Naive thymus-derived CD8-positive, alpha-beta T cell (primary cell): Measurements from ENCODE around the gene ISOC1. TPM values are rescaled to one million over a fixed set of nuclear protein-coding genes. Genes with fewer than 3 reads are reported as not detected.

Experiments used
- ATAC-seq, 2 donors: fragments of 150-1000 bp; cut with Tn5 transposase in 1 of 2; sonication (Bioruptor Pico), chemical (Tn5 transposase) in 1 of 2; 1 replicate in 1 of 2; 2 replicates in 1 of 2; pipeline ENCODE4 v1.10.0; 2021; ENCODE audit warnings: mild to moderate bottlenecking in 2 of 2, moderate library complexity in 2 of 2
- POLR2A ChIA-PET: fragments of 350-600 bp; sonication (Branson Sonifier 250); formaldehyde crosslinking; loops from one replicate; lab custom pipeline; 2021; ENCODE audit warnings: antibody characterized with exemption; lab: Charles Lee
- DNase-seq, 10 donors: peaks; one replicate each; pipeline versions ENCODE4 v3.0.0 to v3.0.0-alpha.2; 2020 to 2022
- H3K27ac Mint-ChIP-seq, 10 donors: one replicate each; pipeline ENCODE4 v1.8.0; 2020 to 2022; ENCODE audit warnings: mild to moderate bottlenecking in 10 of 10, mixed read lengths in 10 of 10, moderate library complexity in 4 of 10, inconsistent platforms in 1 of 10
- H3K27me3 Mint-ChIP-seq, 5 donors: one replicate each; pipeline ENCODE4 v1.8.0; 2021 to 2022; ENCODE audit warnings: mixed read lengths in 5 of 5
- H3K36me3 Mint-ChIP-seq, 3 donors: one replicate each; pipeline ENCODE4 v1.8.0; 2020 to 2022; ENCODE audit warnings: mixed read lengths in 3 of 3, mild to moderate bottlenecking in 2 of 3, inconsistent platforms in 1 of 3
- H3K4me1 Mint-ChIP-seq, 4 donors: one replicate each; pipeline ENCODE4 v1.8.0; 2021 to 2022; ENCODE audit warnings: mixed read lengths in 4 of 4
- H3K4me3 Mint-ChIP-seq, 10 donors: one replicate each; pipeline ENCODE4 v1.8.0; 2020 to 2022; ENCODE audit warnings: mild to moderate bottlenecking in 10 of 10, mixed read lengths in 10 of 10, moderate library complexity in 6 of 10, inconsistent platforms in 1 of 10
- H3K9me3 Mint-ChIP-seq, 9 donors: one replicate each; pipeline ENCODE4 v1.8.0; 2020 to 2022; ENCODE audit warnings: mixed read lengths in 9 of 9, mild to moderate bottlenecking in 3 of 9, inconsistent platforms in 1 of 9, moderate library complexity in 1 of 9
- polyA plus RNA-seq, 3 donors: library from polyadenylated mRNA; unstranded; fragments of 300-500 nt; fragmentation: Illumina TruSeq; gene quantifications; one replicate each; pipeline ENCODE4 v1.2.3, GENCODE V29; 2021
- total RNA-seq, 8 experiments: library from RNA in 2 of 8; stranded (reverse) in 2 of 8; gene quantifications; one replicate each; pipeline ENCODE4 v1.2.3 and lab custom pipeline; 2021 to 2026

The ISOC1 gene
- total RNA-seq = 10 to 100 TPM; 11.8 to 12.8 TPM
- 10 to 100 TPM; 26.0 to 34.6 (median 29.9) TPM for polyA plus RNA-seq
- total RNA-seq (lab: John Stamatoyannopoulos, UW) = 6.9 to 22.8 (median 13.7) reads per million in 6 experiments

DNA sequence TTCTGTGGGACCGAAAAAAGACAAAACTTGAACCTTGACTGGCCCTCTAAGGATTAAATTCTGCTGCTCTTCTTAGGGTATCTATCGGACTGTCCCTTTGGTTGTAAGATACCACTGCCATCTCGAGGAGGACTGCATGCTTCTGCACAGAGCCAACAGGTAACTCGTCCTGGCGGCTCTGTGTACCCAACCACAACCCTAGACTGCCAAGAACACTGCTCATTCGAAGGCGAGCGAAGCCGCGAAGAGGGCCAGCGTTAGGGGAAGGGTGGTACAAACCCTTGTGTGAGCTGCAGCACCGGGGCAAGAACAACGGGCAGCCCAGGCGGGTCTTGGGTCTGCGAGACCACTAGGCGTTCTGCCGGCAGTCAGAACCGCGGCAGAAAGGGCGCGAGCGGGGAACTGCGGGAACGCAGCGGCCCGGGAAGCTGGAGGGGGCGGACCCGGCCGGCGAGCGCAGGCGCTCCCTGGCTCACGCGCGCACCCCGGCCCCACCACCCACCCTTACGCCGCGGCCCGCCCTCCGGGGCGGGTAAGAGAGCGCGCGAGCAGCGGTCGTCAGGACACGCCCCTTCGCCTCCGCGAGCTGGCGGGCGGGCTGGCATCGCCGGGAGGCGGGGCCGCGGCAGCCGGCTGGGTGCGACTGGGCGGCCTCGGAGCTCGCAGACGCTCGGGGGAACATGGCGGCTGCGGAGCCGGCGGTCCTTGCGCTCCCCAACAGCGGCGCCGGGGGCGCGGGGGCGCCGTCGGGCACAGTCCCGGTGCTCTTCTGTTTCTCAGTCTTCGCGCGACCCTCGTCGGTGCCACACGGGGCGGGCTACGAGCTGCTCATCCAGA is at the start of gene ISOC1:
ISOC1 (plus strand) TSS at position 663 of the 837 bp plus-strand sequence; CDS start at position 681, 18 bp downstream.
- POLR2A ChIA-PET = interaction anchor here (0.6 to 0.8 kb wide), 2 partner anchors 17 to 1577 kb away, joined by 3 to 4 read pairs; partner anchors contain the start of gene PRRC1
- Mint-ChIP-seq H3K27me3 (peaks cover 0 to 19% (median 15%) of the 10 kb centered on the region in 5 donors), H3K4me1 (peaks cover 9 to 45% (median 37%) of the 10 kb centered on the region in 4 donors), H3K36me3 (no peaks in the 10 kb centered on the region), H3K27ac (peak within 1 kb of the TSS; percentile 69 to 93 (median 90)), H3K4me3 (peak within 1 kb of the TSS; percentile 83 to 94 (median 90)), H3K9me3 (no peaks in the 10 kb centered on the region)
- peak; percentile 88 to 89 for ATAC-seq
- peak; percentile 85 to 95 (median 92) for DNase-seq

DNA sequence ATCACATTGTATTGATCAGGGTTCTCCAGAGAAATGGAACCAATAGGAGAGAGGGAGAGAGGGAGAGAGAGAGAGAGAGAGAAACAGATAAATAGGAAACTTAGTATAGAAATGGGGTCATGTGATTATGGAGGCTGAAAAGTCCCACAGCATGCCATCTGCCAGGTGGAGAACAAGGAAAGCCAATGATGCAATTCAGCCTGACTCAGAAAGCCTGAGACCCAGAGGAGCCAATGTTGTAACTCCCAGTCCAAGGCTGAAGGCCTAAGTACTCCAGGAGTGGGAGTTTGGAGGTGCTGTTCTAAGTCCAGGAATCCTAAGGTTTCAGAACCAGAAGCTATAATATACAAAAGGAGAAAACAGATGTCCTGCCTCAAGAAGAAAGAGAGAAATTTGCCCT is 48.4 kb upstream of the ISOC1 start:
- no peak for ATAC-seq
- no peak overlapping the region for H3K4me3 Mint-ChIP-seq
- H3K9me3 Mint-ChIP-seq = peaks cover 3 to 33% (median 18%) of the 10 kb centered on the region in 9 donors
- H3K4me1 Mint-ChIP-seq = no peaks in the 10 kb centered on the region
- POLR2A ChIA-PET = no interaction called here
- peaks cover 0 to 13% (median 3%) of the 10 kb centered on the region in 3 donors for H3K36me3 Mint-ChIP-seq
- H3K27me3 Mint-ChIP-seq = peaks cover 0 to 11% (median 5%) of the 10 kb centered on the region in 5 donors
- DNase-seq = no peak
- no peak overlapping the region for H3K27ac Mint-ChIP-seq

DNA sequence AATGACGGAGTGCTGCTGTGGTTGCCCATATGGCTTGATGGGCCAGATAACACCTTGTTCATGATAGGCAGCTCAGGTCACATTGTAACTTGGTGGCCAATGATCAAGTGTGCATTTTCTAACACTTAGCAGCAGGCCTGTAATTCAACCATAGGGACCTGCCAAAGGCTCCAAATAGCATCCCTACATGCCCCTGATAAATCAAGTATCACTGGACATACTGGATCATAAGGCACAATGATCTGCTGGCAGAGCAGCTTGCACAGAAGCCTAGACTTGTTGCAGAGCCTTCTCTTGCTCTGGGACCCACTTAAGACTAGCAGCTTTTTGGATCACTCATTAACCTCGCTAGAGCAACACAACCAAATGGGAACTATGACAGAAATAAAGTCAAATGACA is 46.0 kb upstream of the ISOC1 start:
- Mint-ChIP-seq H3K36me3 (peaks cover 0 to 13% (median 3%) of the 10 kb centered on the region in 3 donors), H3K9me3 (peaks cover 2 to 27% (median 14%) of the 10 kb centered on the region in 9 donors), H3K4me1 (no peaks in the 10 kb centered on the region), H3K4me3 (no peak overlapping the region), H3K27me3 (peaks cover 0 to 16% (median 3%) of the 10 kb centered on the region in 5 donors), H3K27ac (no peak overlapping the region)
- ATAC-seq = no peak
- POLR2A ChIA-PET = no interaction called here
- no peak for DNase-seq

DNA sequence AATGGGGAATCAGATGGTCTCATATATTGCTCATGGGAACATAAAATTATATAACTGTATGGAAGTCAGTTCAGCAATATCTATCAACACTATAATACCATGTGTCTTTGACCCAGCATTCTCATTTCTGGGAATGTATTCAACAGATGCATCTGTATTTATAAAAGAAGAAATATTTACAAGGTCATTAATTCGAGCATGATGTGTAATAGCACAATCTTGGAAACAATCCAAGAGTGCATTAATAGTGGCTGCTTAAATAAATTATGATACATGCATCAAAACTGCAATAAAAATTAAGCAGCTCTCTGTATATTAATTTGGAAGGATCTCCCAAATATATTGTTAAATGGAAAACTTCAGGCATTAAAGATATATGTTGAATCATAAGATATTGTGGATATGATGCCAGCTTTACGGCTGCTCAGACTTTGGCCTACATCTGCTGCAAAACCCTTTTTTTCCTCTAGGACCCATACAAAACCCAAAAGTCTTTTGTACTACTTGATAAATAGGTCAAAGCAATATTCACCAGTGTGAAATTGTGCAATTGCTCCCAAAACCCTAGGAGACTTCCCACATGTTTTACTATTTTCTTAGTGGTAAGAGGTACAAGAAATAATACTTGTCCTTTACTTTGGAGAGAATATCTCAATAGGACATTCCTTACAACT is 45.3 kb upstream of the ISOC1 start:
- DNase-seq (no peak), ATAC-seq (no peak)
- Mint-ChIP-seq H3K36me3 (peaks cover 0 to 11% (median 2%) of the 10 kb centered on the region in 3 donors), H3K4me1 (no peaks in the 10 kb centered on the region), H3K9me3 (peaks cover 2 to 21% (median 8%) of the 10 kb centered on the region in 9 donors), H3K4me3 (no peak overlapping the region), H3K27me3 (peaks cover under 1 to 16% (median 3%) of the 10 kb centered on the region in 5 donors), H3K27ac (no peak overlapping the region)
- POLR2A ChIA-PET = no interaction called here

DNA sequence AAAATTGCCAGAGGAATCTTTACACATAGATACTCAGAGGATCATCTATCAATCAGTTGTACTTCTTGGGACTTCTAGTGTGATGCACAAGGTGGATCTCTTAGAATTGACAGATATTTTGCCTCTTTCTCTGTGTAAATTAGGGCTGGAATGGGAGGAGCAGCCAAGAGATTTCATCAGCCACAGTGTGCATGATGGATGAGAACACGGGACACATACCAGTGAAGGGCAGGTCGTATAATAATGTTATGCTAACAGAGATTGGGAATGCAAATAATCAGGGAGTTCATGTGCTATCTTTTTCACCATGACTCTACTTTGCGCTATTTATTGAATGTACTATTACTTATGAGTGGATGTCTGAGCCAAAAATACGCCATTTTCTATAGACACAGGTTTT is 43.3 kb upstream of the ISOC1 start:
- DNase-seq (no peak), ATAC-seq (no peak)
- POLR2A ChIA-PET = no interaction called here
- H3K36me3 Mint-ChIP-seq = no peaks in the 10 kb centered on the region
- H3K4me3 Mint-ChIP-seq = no peak overlapping the region
- peaks cover 0 to 4% (median under 1%) of the 10 kb centered on the region in 9 donors for H3K9me3 Mint-ChIP-seq
- H3K4me1 Mint-ChIP-seq = no peaks in the 10 kb centered on the region
- no peak overlapping the region for H3K27ac Mint-ChIP-seq
- peaks cover 8 to 31% (median 9%) of the 10 kb centered on the region in 5 donors for H3K27me3 Mint-ChIP-seq

DNA sequence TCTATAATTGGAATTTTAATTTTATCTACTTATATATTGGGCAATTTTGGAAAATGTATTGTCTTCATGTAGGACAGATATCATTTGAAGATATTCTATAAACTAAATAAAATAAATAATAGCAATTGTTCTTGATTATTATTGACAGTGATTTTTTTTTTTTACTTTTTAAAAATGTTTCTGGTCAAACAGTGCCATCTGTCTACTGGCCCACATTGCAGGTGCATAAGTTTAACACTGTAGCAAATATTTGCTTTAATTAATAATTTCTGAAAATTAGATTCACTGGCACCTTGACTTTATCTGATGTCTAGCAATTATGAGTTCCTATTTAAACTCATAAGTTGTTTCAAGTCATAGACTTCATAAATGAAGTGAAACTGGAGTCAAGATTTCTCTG is 41.1 kb upstream of the ISOC1 start:
- Mint-ChIP-seq H3K4me3 (no peak overlapping the region), H3K27me3 (peaks cover 16 to 53% (median 19%) of the 10 kb centered on the region in 5 donors), H3K4me1 (no peaks in the 10 kb centered on the region), H3K36me3 (peaks cover 0 to 8% (median 4%) of the 10 kb centered on the region in 3 donors), H3K9me3 (peaks cover 0 to 15% (median 7%) of the 10 kb centered on the region in 9 donors), H3K27ac (no peak overlapping the region)
- ATAC-seq (no peak), DNase-seq (no peak)
- POLR2A ChIA-PET = no interaction called here

DNA sequence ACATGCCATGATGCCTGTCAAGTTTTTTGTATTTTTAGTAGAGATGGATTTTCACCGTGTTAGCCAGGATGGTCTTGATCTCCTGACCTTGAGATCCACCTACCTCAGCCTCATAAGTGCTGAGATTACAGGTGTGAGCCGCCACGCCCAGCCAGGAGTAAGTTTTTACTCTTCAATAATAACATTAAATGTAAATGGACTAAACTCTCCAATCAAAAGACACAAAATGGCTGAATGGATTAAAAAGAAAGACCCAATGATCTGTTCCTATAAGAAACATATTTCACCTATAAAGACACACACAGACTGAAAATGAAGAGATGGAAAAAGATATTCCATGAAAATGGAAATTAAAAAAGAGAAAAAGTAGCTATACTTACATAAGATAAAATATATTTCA is 37.2 kb upstream of the ISOC1 start:
- POLR2A ChIA-PET = no interaction called here
- Mint-ChIP-seq H3K36me3 (peaks cover 0 to 8% (median 4%) of the 10 kb centered on the region in 3 donors), H3K9me3 (peaks cover 0 to 15% (median 7%) of the 10 kb centered on the region in 9 donors), H3K4me3 (no peak overlapping the region), H3K27ac (no peak overlapping the region), H3K4me1 (no peaks in the 10 kb centered on the region), H3K27me3 (peaks cover 16 to 42% (median 24%) of the 10 kb centered on the region in 5 donors)
- ATAC-seq (no peak), DNase-seq (no peak)

DNA sequence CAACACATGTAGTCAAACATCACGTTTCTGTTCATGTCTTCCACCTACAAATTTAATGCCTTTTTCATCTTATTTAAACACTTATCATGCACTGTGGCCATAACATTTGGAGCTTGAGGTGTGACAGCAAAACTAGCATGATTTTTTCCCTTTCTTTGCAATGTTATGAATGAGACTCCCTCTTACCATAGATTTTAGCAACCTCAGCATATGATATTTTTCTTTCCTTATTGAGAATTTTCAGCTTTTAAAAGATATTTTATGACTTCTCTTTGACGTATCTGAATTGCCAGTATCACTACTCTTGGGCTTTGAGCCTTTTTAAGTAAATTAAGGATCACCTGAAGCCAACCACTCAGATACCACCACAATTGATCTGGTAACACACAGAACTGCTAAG is 32.7 kb upstream of the ISOC1 start:
- no peak overlapping the region for H3K4me3 Mint-ChIP-seq
- H3K4me1 Mint-ChIP-seq = no peaks in the 10 kb centered on the region
- H3K27ac Mint-ChIP-seq = no peak overlapping the region
- peaks cover 5 to 21% (median 10%) of the 10 kb centered on the region in 5 donors for H3K27me3 Mint-ChIP-seq
- no peak for ATAC-seq
- peaks cover 0 to 8% (median under 1%) of the 10 kb centered on the region in 9 donors for H3K9me3 Mint-ChIP-seq
- peaks cover 0 to 4% (median 4%) of the 10 kb centered on the region in 3 donors for H3K36me3 Mint-ChIP-seq
- no peak for DNase-seq
- POLR2A ChIA-PET = no interaction called here

DNA sequence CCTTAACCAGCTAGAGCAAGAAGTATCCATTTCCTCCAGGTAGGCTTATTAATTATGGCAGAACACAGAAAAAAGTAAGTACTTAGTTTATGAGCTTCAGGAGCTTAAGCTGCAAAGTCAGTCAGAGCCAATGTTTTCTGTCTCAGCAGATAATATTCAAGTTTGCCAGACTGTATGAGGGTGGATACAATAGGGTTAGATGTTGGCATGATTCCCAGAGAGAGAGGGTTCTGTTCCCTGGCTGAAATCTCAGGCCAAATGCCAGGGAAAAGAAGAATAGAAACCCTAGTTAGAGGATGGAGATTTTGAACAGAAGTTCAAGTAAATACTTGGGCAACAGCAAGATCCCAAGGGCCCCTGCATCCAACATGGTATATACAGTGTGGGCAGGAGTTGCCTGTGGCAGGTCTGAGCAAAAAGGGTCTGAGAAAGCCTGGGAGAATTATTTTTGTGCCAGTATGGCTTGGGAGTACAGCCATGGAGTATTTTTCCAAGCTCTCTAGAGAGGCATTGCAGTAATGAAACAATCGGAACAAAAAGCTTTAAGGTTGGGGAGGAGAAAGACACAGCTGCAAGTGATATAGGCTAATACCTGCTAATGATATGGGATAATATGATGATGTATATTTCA is 31.0 kb upstream of the ISOC1 start:
- POLR2A ChIA-PET = no interaction called here
- no peaks in the 10 kb centered on the region for H3K9me3 Mint-ChIP-seq

DNA sequence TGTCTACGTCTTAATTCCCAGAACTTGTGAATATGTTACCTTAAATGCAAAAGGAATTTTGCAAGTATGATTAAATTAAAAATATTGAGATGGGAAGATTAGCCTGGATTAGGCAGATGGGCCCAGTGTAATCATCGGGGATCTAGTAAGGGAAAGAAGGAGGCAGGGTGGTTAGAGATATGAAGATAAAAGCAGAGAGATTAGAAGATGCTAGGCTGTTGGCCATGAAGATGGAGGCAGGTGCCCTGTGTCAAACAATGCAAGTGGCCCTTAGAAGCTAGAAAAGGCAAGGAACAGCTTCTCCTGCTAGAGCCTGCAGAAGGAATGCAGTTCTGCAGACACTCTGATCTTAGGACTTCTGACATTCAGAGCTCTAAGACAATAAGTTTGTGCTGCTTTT is 28.8 kb upstream of the ISOC1 start:
- no peak overlapping the region for H3K4me3 Mint-ChIP-seq
- H3K36me3 Mint-ChIP-seq = no peaks in the 10 kb centered on the region
- POLR2A ChIA-PET = no interaction called here
- H3K4me1 Mint-ChIP-seq = no peaks in the 10 kb centered on the region
- ATAC-seq (no peak), DNase-seq (no peak)
- peaks cover 0 to 6% (median 3%) of the 10 kb centered on the region in 5 donors for H3K27me3 Mint-ChIP-seq
- no peaks in the 10 kb centered on the region for H3K9me3 Mint-ChIP-seq
- no peak overlapping the region for H3K27ac Mint-ChIP-seq

More for the DNA sequence above, 31.0 kb upstream of the ISOC1 start:
- H3K27ac Mint-ChIP-seq = no peak overlapping the region
- DNase-seq (no peak), ATAC-seq (no peak)
- no peaks in the 10 kb centered on the region for H3K4me1 Mint-ChIP-seq
- H3K36me3 Mint-ChIP-seq = no peaks in the 10 kb centered on the region
- H3K4me3 Mint-ChIP-seq = no peak overlapping the region
- peaks cover 2 to 9% (median 4%) of the 10 kb centered on the region in 5 donors for H3K27me3 Mint-ChIP-seq

DNA sequence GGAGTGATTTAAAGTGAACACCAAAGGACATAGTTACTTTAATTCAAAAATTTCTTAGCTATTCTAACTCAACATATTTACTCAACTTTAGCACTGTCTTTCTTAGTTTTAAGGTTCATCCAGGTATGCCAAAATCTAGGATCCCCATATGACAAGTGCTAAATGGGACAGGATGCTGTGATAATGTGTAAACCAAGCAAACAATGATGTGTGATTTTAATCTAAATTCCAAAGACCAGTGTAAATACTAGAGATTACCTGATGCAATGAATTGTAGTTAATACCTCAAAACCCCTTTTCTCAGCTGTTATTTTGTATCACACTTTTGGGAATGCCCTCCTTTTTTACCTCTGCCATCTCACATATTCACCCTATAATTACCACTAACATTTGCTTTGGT is 26.8 kb upstream of the ISOC1 start:
- H3K27me3 Mint-ChIP-seq = peaks cover 1 to 6% (median 3%) of the 10 kb centered on the region in 5 donors
- no peaks in the 10 kb centered on the region for H3K36me3 Mint-ChIP-seq
- no peak for DNase-seq
- no peak overlapping the region for H3K4me3 Mint-ChIP-seq
- no peak overlapping the region for H3K27ac Mint-ChIP-seq
- H3K4me1 Mint-ChIP-seq = no peaks in the 10 kb centered on the region
- ATAC-seq = no peak
- POLR2A ChIA-PET = no interaction called here
- no peaks in the 10 kb centered on the region for H3K9me3 Mint-ChIP-seq

DNA sequence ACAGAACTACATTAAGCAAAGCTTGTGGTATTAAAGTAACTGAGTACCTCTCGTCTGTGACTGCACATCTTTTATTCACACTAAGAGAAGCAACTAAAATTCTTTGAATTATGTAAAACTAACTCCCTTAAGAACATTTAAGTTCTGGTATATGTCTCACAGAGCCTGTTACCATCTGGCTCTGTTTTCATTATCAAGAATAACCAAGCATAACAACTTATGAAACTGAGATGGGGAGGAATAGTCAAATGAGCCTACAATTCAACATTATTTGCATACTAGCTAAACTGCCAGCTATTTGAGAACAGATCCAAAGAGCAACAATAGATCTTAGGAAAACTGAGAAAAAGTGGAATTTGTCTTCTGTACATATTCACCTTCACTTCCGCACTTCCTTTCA is 25.3 kb upstream of the ISOC1 start:
- H3K27me3 Mint-ChIP-seq = peaks cover 2 to 17% (median 7%) of the 10 kb centered on the region in 5 donors

More for the DNA sequence above, 25.3 kb upstream of the ISOC1 start:
- Mint-ChIP-seq H3K36me3 (no peaks in the 10 kb centered on the region), H3K4me3 (no peak overlapping the region), H3K4me1 (no peaks in the 10 kb centered on the region), H3K9me3 (no peaks in the 10 kb centered on the region), H3K27ac (no peak overlapping the region)
- DNase-seq (no peak), ATAC-seq (no peak)
- POLR2A ChIA-PET = no interaction called here
